A673 (cell line): Measurements from ENCODE around the gene SKAP1.

Source experiments
- EZH2 ChIP-seq: fragments of 200-600 bp; sonication (generic); IDR thresholded peaks from 2 replicates; pipeline ENCODE4 v1.6.1; 2017; ENCODE audit warnings: borderline replicate concordance, low read depth, mild to moderate bottlenecking, mixed read lengths, antibody characterized with exemption, low read length; ENCODE audit not compliant: poor library complexity, severe bottlenecking
- TF ChIP-seq, protein P1 (sequence below): fragments of 300-800, 200-600 bp; sonication (generic); conservative IDR thresholded peaks from 2 replicates; pipeline ENCODE4 v1.5.1; 2017; ENCODE audit warnings: low read depth, mild to moderate bottlenecking, antibody characterized with exemption, low read length, moderate library complexity, mixed read lengths

DNA sequence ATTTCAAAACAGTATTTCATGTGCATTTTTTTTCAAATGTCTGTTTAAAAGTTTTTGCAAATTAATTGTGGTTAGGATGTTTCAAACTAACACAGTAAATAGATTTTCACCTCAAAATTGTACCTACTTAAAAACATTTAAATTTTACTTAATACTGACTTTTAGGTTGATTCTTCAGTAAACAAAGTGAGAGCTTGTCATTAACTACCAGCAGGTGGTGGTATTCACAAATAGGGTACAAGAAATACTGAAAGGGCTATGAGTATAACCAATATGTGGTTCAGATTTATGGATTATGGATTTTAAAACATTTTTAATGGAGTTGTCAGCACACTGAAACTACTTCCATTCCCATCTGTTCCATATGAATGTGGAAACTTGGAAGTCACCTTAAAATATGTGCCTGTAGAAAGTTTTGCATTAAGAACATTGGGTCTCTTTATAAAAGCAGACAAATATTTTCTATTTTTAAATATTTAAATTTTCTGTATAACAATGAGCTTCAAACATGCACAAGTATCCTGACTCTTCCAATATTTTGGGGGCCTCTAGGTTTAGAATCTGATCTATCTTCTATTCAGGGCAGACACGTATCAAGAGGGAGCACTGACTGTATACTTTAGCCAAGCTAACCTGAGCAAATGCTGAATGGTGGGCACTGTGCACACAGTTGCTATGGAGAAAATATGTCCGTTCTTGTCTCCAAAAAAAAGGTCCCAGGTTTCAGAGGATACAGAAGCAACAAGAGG is 166.9 kb downstream of the SKAP1 start:
- TF ChIP-seq, protein P1, sequence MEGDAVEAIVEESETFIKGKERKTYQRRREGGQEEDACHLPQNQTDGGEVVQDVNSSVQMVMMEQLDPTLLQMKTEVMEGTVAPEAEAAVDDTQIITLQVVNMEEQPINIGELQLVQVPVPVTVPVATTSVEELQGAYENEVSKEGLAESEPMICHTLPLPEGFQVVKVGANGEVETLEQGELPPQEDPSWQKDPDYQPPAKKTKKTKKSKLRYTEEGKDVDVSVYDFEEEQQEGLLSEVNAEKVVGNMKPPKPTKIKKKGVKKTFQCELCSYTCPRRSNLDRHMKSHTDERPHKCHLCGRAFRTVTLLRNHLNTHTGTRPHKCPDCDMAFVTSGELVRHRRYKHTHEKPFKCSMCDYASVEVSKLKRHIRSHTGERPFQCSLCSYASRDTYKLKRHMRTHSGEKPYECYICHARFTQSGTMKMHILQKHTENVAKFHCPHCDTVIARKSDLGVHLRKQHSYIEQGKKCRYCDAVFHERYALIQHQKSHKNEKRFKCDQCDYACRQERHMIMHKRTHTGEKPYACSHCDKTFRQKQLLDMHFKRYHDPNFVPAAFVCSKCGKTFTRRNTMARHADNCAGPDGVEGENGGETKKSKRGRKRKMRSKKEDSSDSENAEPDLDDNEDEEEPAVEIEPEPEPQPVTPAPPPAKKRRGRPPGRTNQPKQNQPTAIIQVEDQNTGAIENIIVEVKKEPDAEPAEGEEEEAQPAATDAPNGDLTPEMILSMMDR, result peak; percentile 70
- no peak for TF ChIP-seq EZH2
